CD14-positive monocyte (primary cell): ENCODE measurements around the gene NUP62. TPM values are rescaled to one million over a fixed set of nuclear protein-coding genes. Genes with fewer than 3 reads are reported as not detected.

Experiments used
- DNase-seq, 3 donors: peaks; one replicate each; pipeline ENCODE4 v3.0.0-alpha.2; 2011 to 2022
- H2AFZ ChIP-seq: 2 replicates; pipeline ENCODE4 v1.6.0; 2012; ENCODE audit warnings: mild to moderate bottlenecking, low read depth, low read length, inconsistent platforms; ENCODE audit not compliant: insufficient read depth, poor library complexity, severe bottlenecking
- H3K27ac ChIP-seq, 2 donors: 1 replicate in 1 of 2; 2 replicates in 1 of 2; pipeline ENCODE4 v1.5.1; 2012 to 2013; ENCODE audit warnings: low read length in 2 of 2, control low read depth in 1 of 2, inconsistent platforms in 1 of 2, low read depth in 1 of 2, mild to moderate bottlenecking in 1 of 2
- H3K27me3 ChIP-seq, 2 donors: one replicate each; pipeline versions ENCODE4 v1.6.0 to v1.6.1; 2011 to 2013; ENCODE audit warnings: low read length in 2 of 2; ENCODE audit not compliant: control insufficient read depth in 2 of 2, insufficient read depth in 2 of 2
- H3K36me3 ChIP-seq, 2 donors: replicated peaks in 1 of 2; 1 replicate in 1 of 2; 2 replicates in 1 of 2; pipeline versions ENCODE4 v1.5.1 to v1.6.1; 2012 to 2013; ENCODE audit warnings: low read length in 2 of 2, control low read depth in 1 of 2, inconsistent platforms in 1 of 2, mild to moderate bottlenecking in 1 of 2; ENCODE audit not compliant: insufficient read depth in 2 of 2, control insufficient read depth in 1 of 2
- H3K4me1 ChIP-seq, 2 donors: 1 replicate in 1 of 2; 2 replicates in 1 of 2; pipeline versions ENCODE4 v1.5.1 to v1.6.1; 2012 to 2013; ENCODE audit warnings: low read length in 2 of 2, control low read depth in 1 of 2, inconsistent platforms in 1 of 2, mild to moderate bottlenecking in 1 of 2, moderate library complexity in 1 of 2; ENCODE audit not compliant: insufficient read depth in 2 of 2, control insufficient read depth in 1 of 2
- H3K4me2 ChIP-seq: replicated peaks from 2 replicates; pipeline ENCODE3; 2012; ENCODE audit warnings: low read length, moderate library complexity, mild to moderate bottlenecking; ENCODE audit not compliant: poor library complexity, severe bottlenecking; ENCODE audit errors: extremely low read depth
- H3K4me3 ChIP-seq, 3 experiments: fragments of 200-600 bp in 1 of 3; sonication (generic) in 1 of 3; replicated peaks in 1 of 3; 1 replicate in 2 of 3; 2 replicates in 1 of 3; pipeline ENCODE4 v1.5.1; 2011 to 2013; ENCODE audit warnings: low read length in 3 of 3, mild to moderate bottlenecking in 3 of 3, control low read depth in 2 of 3, low read depth in 2 of 3, inconsistent platforms in 1 of 3, moderate library complexity in 1 of 3
- H3K79me2 ChIP-seq: 2 replicates; pipeline ENCODE4 v1.6.0; 2012; ENCODE audit warnings: mild to moderate bottlenecking, control low read depth, inconsistent platforms, low read length, moderate library complexity; ENCODE audit not compliant: insufficient read depth
- H3K9ac ChIP-seq: 2 replicates; pipeline ENCODE4 v1.6.0; 2017; ENCODE audit warnings: low read length, mild to moderate bottlenecking; ENCODE audit not compliant: insufficient read depth, poor library complexity, severe bottlenecking
- H3K9me3 ChIP-seq, 2 donors: replicated peaks in 1 of 2; 1 replicate in 1 of 2; 2 replicates in 1 of 2; pipeline versions ENCODE4 v1.5.1 to v1.6.1; 2012 to 2013; ENCODE audit warnings: low read length in 2 of 2, control low read depth in 1 of 2; ENCODE audit not compliant: control insufficient read depth in 1 of 2, insufficient read depth in 1 of 2
- H4K20me1 ChIP-seq: 2 replicates; pipeline ENCODE4 v1.6.0; 2012; ENCODE audit warnings: mild to moderate bottlenecking, low read length, control low read depth, moderate library complexity; ENCODE audit not compliant: insufficient read depth
- H3K27ac Mint-ChIP-seq, 7 donors: one replicate each; pipeline ENCODE4 v1.8.0; 2020; ENCODE audit warnings: mild to moderate bottlenecking in 7 of 7, mixed read lengths in 7 of 7, moderate library complexity in 6 of 7, inconsistent platforms in 2 of 7
- H3K27me3 Mint-ChIP-seq, 3 donors: one replicate each; pipeline ENCODE4 v1.8.0; 2021 to 2022; ENCODE audit warnings: low read depth in 3 of 3, mild to moderate bottlenecking in 3 of 3, mixed read lengths in 3 of 3, moderate library complexity in 3 of 3, inconsistent platforms in 1 of 3
- H3K36me3 Mint-ChIP-seq, 2 donors: one replicate each; pipeline ENCODE4 v1.8.0; 2020; ENCODE audit warnings: mixed read lengths in 2 of 2, inconsistent platforms in 1 of 2, mild to moderate bottlenecking in 1 of 2
- H3K4me1 Mint-ChIP-seq: one replicate; pipeline ENCODE4 v1.8.0; 2020; ENCODE audit warnings: mild to moderate bottlenecking, mixed read lengths
- H3K4me3 Mint-ChIP-seq, 2 donors: one replicate each; pipeline ENCODE4 v1.8.0; 2020; ENCODE audit warnings: mild to moderate bottlenecking in 2 of 2, mixed read lengths in 2 of 2, moderate library complexity in 1 of 2
- H3K9me3 Mint-ChIP-seq, 7 donors: one replicate each; pipeline ENCODE4 v1.8.0; 2020 to 2022; ENCODE audit warnings: mixed read lengths in 7 of 7, mild to moderate bottlenecking in 6 of 7, moderate library complexity in 6 of 7, inconsistent platforms in 2 of 7
- CTCF ChIP-seq: fragments of 200-600 bp; IDR thresholded peaks from one replicate; pipeline ENCODE4 v1.8.0; 2022; ENCODE audit warnings: antibody characterized with exemption, mild to moderate bottlenecking
- WGBS: methylation state at CpG from one replicate; pipeline ENCODE4 v1.1.5; 2013; ENCODE audit warnings: missing lambda C conversion rate; ENCODE audit not compliant: insufficient coverage; 5-methylcytosine and 5-hydroxymethylcytosine counted together
- intact Hi-C, 2 donors: fragments of 100-400 bp; cut with micrococcal nuclease; formaldehyde crosslinking; loops; one replicate each; pipeline versions ENCODE4 v1.15.0 to v1.15.1; 2023
- polyA plus RNA-seq, 3 donors: library from polyadenylated mRNA; depleted of rRNA in 1 of 3; unstranded in 2 of 3; stranded (reverse) in 1 of 3; fragments of 300-500 nt in 2 of 3; fragments of >200 nt in 1 of 3; fragmentation: Illumina TruSeq in 2 of 3; gene quantifications; 1 replicate in 2 of 3; 2 replicates in 1 of 3; pipeline ENCODE4 v1.2.3, GENCODE V29; 2012 to 2021

NUP62 gene
- polyA plus RNA-seq, 3 donors: 32.3 to 62.2 (median 48.6) TPM

- Histone ChIP-seq H3K4me1 (peaks cover 27 to 32% of the 10 kb centered on the region in 2 donors), H3K4me3 (no peak overlapping the region), H4K20me1 (no peaks in the 10 kb centered on the region), H3K27me3 (no peaks in the 10 kb centered on the region), H3K79me2 (no peaks in the 10 kb centered on the region), H3K27ac (no peak overlapping the region), H3K9ac (no peak overlapping the region), H3K36me3 (no peaks in the 10 kb centered on the region), H2AFZ (no peak overlapping the region), H3K4me2 (no peak overlapping the region), H3K9me3 (no peaks in the 10 kb centered on the region)
- Mint-ChIP-seq H3K27me3 (peaks cover 4 to 14% (median 6%) of the 10 kb centered on the region in 3 donors), H3K4me3 (no peak overlapping the region), H3K9me3 (no peaks in the 10 kb centered on the region), H3K36me3 (no peaks in the 10 kb centered on the region), H3K27ac (no peak overlapping the region), H3K4me1 (peaks cover 34% of the 10 kb centered on the region)
- no peak for DNase-seq
- no peak for TF ChIP-seq CTCF
- 100% methylated on average over 2 of the region's 5 CpGs for WGBS
- intact Hi-C loops: no loop called here
Measured at GRCh38 chr19:49940482-49940791, 11.1 kb upstream of the NUP62 start.

GRCh38 chr19:49939721-49940481, 10.6 kb upstream of the NUP62 start:
- H3K9me3 Mint-ChIP-seq: no peaks in the 10 kb centered on the region
- no peak overlapping the region for H3K4me3 Mint-ChIP-seq
- no peak overlapping the region for H3K27ac Mint-ChIP-seq
- no peak overlapping the region for H2AFZ ChIP-seq
- H3K79me2 ChIP-seq: no peaks in the 10 kb centered on the region
- H3K4me1 Mint-ChIP-seq: peaks cover 29% of the 10 kb centered on the region
- no peak overlapping the region for H3K4me3 ChIP-seq
- no peak for DNase-seq
- WGBS: 84% methylated on average over 7 of the region's 7 CpGs
- H3K36me3 ChIP-seq: no peaks in the 10 kb centered on the region
- H3K27ac ChIP-seq: no peak overlapping the region
- H4K20me1 ChIP-seq: no peaks in the 10 kb centered on the region
- no peak overlapping the region for H3K4me2 ChIP-seq
- peaks cover 21 to 27% of the 10 kb centered on the region in 2 donors for H3K4me1 ChIP-seq
- intact Hi-C loops: no loop called here
- no peak for TF ChIP-seq CTCF
- no peak overlapping the region for H3K9ac ChIP-seq
- no peaks in the 10 kb centered on the region for H3K36me3 Mint-ChIP-seq
- no peaks in the 10 kb centered on the region for H3K27me3 ChIP-seq
- no peaks in the 10 kb centered on the region for H3K9me3 ChIP-seq
- H3K27me3 Mint-ChIP-seq: peaks cover 6 to 18% (median 7%) of the 10 kb centered on the region in 3 donors
